GM23248 (cell line): ENCODE results near the gene BHMT2.

Source experiments
- EZH2 ChIP-seq: fragments of 200-600 bp; sonication (generic); IDR thresholded peaks from 2 replicates; pipeline ENCODE4 v1.6.1; 2018; ENCODE audit warnings: antibody characterized with exemption, mild to moderate bottlenecking; ENCODE audit not compliant: insufficient read depth, poor library complexity, severe bottlenecking
- EZH2phosphoT487 ChIP-seq: fragments of 200-600 bp; sonication (generic); IDR thresholded peaks from 2 replicates; pipeline ENCODE4 v1.6.1; 2018; ENCODE audit warnings: antibody characterized with exemption, moderate library complexity, mild to moderate bottlenecking, low read depth; ENCODE audit not compliant: insufficient read depth

DNA sequence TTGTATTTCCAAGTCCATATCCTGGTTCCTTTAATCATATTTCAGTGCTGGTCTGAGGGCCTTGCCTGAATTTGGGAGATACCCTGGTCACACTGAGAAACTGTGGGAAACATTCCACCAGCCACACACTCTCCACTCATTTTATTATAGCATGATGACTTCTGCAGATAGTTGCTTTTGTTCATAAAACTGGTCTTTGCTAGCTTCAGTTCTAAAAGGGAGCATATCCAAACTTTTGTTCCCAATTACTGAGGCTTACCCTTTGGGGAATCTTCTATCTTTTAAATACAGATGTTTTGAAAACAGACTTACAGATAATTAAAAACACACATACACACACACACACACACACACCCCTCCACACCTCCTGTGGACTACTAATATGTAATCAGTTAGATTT is 21.1 kb upstream of the BHMT2 start:
- TF ChIP-seq EZH2phosphoT487 (no peak), EZH2 (no peak)
